GM19467 (cell line): Measurements from ENCODE around the gene UTP4.

Experiments used
- ATAC-seq: cut with Tn5 transposase; IDR thresholded peaks from one replicate; pipeline ENCODE4 v1.9.1; 2021; ENCODE audit warnings: mild to moderate bottlenecking, moderate library complexity; ENCODE audit not compliant: unreplicated experiment

The UTP4 gene

GRCh38 chr16:69201291-69201690 lies 68.8 kb downstream of the UTP4 start:
- ATAC-seq: no peak

DNA sequence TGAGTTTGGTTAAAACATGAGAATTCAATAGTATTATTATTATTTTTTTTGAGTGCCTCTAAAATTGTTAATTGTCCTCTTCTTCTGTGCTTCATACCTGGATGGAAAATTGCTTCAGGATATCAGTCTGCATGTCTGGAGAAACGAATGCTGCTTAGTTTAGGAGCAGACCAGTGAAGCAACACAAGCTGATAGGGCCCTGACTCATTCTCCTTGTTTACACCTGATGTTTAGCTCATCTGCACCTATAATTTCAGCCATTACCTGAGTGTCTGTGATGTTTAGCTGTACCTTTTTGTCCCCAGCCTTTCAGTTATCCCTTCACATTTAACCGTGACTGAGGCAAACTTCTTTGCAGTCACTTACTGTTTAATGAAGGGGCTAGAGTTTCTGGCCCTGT lies 69.3 kb downstream of the UTP4 start:
- no peak for ATAC-seq

DNA sequence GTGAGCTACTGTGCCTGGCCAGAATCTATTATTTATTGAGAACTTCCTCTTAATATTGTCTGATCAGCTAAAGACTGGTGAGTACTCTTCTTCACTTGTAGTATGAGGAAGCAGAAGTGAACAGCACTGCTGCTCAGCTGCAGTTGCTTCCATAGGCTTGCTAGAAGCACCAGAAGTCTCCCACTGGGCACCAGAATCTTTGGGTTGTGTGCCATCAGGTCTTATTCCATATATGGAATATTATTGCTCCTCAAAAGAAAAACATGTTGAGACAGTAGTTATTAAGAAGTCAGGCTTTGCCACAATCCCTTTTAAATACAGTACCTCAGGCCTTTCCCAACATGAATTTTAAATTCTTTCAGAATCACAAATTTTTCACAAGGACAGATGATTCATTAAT lies 71.7 kb downstream of the UTP4 start:
- ATAC-seq: no peak

DNA sequence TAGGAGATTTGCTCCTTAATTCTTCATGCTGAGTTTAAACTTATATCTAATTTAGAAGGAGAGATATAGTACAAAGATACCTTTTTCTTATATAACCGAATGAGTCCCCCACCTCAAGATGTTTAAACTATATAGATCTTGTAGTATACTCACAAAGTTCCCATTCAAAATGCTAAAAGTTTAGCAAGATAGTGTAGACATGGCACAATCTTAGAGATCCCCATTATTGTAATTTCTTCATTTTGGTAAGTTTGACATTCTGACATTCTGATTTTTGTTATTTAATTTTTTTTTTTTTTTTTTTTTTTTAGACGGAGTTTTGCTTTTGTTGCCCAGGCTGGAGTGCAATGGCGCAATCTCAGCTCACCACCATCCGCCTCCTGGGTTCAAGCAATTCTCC lies 77.3 kb downstream of the UTP4 start:
- no peak for ATAC-seq

DNA sequence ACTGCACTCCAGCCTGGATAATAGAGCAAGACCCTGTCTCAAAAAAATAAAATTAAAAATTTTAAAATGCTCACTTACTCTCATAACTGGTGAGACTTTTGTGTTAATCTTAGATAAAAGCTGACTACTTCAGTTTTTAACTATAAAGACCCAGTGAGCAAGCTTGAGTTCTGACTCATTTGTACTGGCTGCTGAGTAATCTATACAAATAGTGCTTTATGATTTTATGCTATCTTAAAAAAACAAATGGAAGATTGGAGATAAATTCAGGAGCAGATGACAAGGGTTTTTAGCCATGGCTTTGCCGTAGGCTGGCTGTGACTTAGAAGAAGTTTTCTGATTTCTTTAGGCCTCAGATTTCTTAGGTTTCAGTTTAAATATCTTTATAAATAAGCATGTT lies 85.0 kb downstream of the UTP4 start:
- ATAC-seq: no peak
